ENCODE results near the gene RAET1L. TPM values are rescaled to one million over a fixed set of nuclear protein-coding genes. Genes with fewer than 3 reads are reported as not detected.
A peak's percentile ranks its signal among the peaks of the same experiment; 100 is the strongest.

RAET1L gene
- total and polyA plus RNA-seq, 10 of the 15 experiments (the other 5 are each of a cell fraction or from before 2014, with no cell fraction given) = not detected

GRCh38 chr6:150005761-150006651, 19.3 kb downstream of the RAET1L start:
- Histone ChIP-seq H3K36me3 (ENCODE audit: control insufficient read depth in 2 of 2, insufficient read depth in 2 of 2, low read length in 1 of 2) (no peaks in the 10 kb centered on the region), H3K79me2 (ENCODE audit: control insufficient read depth, insufficient read depth, low read length) (no peaks in the 10 kb centered on the region), H3K4me2 (ENCODE audit: control insufficient read depth, insufficient read depth) (no peak overlapping the region), H3K27me3 (replicated peaks in 1 of 2; ENCODE audit: control insufficient read depth in 2 of 2, insufficient read depth in 2 of 2, low read length in 1 of 2) (no peaks in the 10 kb centered on the region; a peak in 2 of 4 replicates), H3K9me3 (replicated peaks; ENCODE audit: control insufficient read depth, insufficient read depth, low read length) (peaks cover 8% of the 10 kb centered on the region; the same call in 2 of the 3 replicates), H3K9ac (ENCODE audit: control insufficient read depth, insufficient read depth, low read length) (no peak overlapping the region), H3K4me3 (peak overlapping the region; percentile 73), H4K20me1 (ENCODE audit: control insufficient read depth, insufficient read depth) (no peaks in the 10 kb centered on the region; the same call in 1 of the 2 replicates), H2AFZ (ENCODE audit: control insufficient read depth, low read depth, low read length) (no peak overlapping the region), H3K27ac (ENCODE audit: control insufficient read depth, insufficient read depth) (no peak overlapping the region), H3K4me1 (ENCODE audit: control insufficient read depth, insufficient read depth, low read length) (peaks cover 25% of the 10 kb centered on the region)
- in situ Hi-C loops (cut with MboI) = loop anchor here (5.0 kb wide), 1 partner anchor 69 kb away; no protein-coding TSS in a partner anchor
- no peak for FAIRE-seq
- RAD21 ChIA-PET (ENCODE audit: unreplicated experiment) = interaction anchor here (0.5 to 1.2 kb wide), 2 partner anchors 15 to 355 kb away, joined by 3 read pairs; no protein-coding TSS in a partner anchor
- BruUV-seq (replicated peaks) = no TSS peak
- POLR2A ChIA-PET = interaction anchor here (0.9 kb wide), 2 partner anchors 12 to 49 kb away, joined by 3 to 5 read pairs; no protein-coding TSS in a partner anchor
- no peak for ATAC-seq
- DNase-seq (ENCODE audit: low read depth, low spot score) = no peak
- SMC1A ChIA-PET (ENCODE audit: uncharacterized antibody, unreplicated experiment) = interaction anchor here (1.1 to 1.8 kb wide), 2 partner anchors 9 to 11 kb away, joined by 3 to 4 read pairs; no protein-coding TSS in a partner anchor
- 65% methylated on average over 14 of the region's 14 CpGs for WGBS (ENCODE audit: insufficient coverage, insufficient replicate concordance, low lambda C conversion rate, missing lambda C conversion rate)
- CTCF ChIA-PET = interaction anchor here (1.0 to 2.0 kb wide), 7 partner anchors 11 to 70 kb away, joined by 3 to 10 read pairs (median 5); no protein-coding TSS in a partner anchor
- intact Hi-C loops (cut with micrococcal nuclease; ENCODE audit: unreplicated experiment) = no loop called here
- TF ChIP-seq HCFC1 (IDR thresholded peaks at IDR 0.05; ENCODE audit: low read length) (no peak), BCLAF1 (IDR thresholded peaks at IDR 0.05) (no peak), ZBTB33 (IDR thresholded peaks at IDR 0.05) (no peak), SUPT20H (IDR thresholded peaks at IDR 0.05; ENCODE audit: borderline replicate concordance, control insufficient read depth, low read depth, low read length) (no peak), STAT1 (conservative IDR thresholded peaks at IDR 0.05) (no peak), HDAC6 (IDR thresholded peaks at IDR 0.05; ENCODE audit: unreplicated experiment) (no peak), RB1 (IDR thresholded peaks at IDR 0.05; ENCODE audit: borderline replicate concordance) (no peak), NR2C1 (IDR thresholded peaks at IDR 0.05) (no peak), RCOR1 (conservative IDR thresholded peaks at IDR 0.05; ENCODE audit: low read depth, low read length) (no peak), POLR2AphosphoS5 (IDR thresholded peaks at IDR 0.05; ENCODE audit: low read length) (no peak), HDAC2 (IDR thresholded peaks at IDR 0.05) (no peak), ZNF384 (IDR thresholded peaks at IDR 0.05; ENCODE audit: borderline replicate concordance, low read depth, low read length) (no peak), MYC (IDR thresholded peaks at IDR 0.05; ENCODE audit: insufficient read depth, insufficient read length, insufficient replicate concordance, low read length, severe bottlenecking) (no peak), JUND (IDR thresholded peaks at IDR 0.05; ENCODE audit: low read depth, low read length) (no peak)
